Measurements from ENCODE around the gene WFDC8. TPM values are rescaled to one million over a fixed set of nuclear protein-coding genes. Genes with fewer than 3 reads are reported as not detected.

WFDC8 gene
- total and polyA plus RNA-seq, 2 donors (not counting 1 experiment from before 2014, with no cell fraction given): not detected

- no peak overlapping the region for H3K4me3 ChIP-seq (replicated peaks in 1 of 4; ENCODE audit: control extremely low read depth in 1 of 4, insufficient read depth in 1 of 4, low read depth in 3 of 4, low read length in 4 of 4)
- no peaks in the 10 kb centered on the region for H3K4me1 ChIP-seq (ENCODE audit: control insufficient read depth, extremely low read depth, insufficient read depth, low read length)
- TF ChIP-seq CTCF (conservative IDR thresholded peaks at IDR 0.05 in 1 of 2, IDR thresholded peaks at IDR 0.05 in 1 of 2; ENCODE audit: low read depth in 1 of 2, low read length in 2 of 2) (no peak), EZH2 (IDR thresholded peaks at IDR 0.05; ENCODE audit: low read length, missing control alignments) (no peak)
- H3K9me3 ChIP-seq (ENCODE audit: control insufficient read depth, insufficient read depth, low read depth, low read length): no peaks in the 10 kb centered on the region
- H3K79me2 ChIP-seq (ENCODE audit: control insufficient read depth, insufficient read depth, low read length): no peaks in the 10 kb centered on the region
- no peaks in the 10 kb centered on the region for H3K27me3 ChIP-seq (ENCODE audit: control insufficient read depth, insufficient read depth, low read length)
- H3K36me3 ChIP-seq (ENCODE audit: control insufficient read depth, insufficient read depth, low read length): no peaks in the 10 kb centered on the region
- no peak overlapping the region for H2AFZ ChIP-seq (ENCODE audit: low read length)
- no peak for DNase-seq (ENCODE audit: low read depth in 2 of 2)
- H3K9ac ChIP-seq (ENCODE audit: insufficient read depth, low read length): no peak overlapping the region
- no peaks in the 10 kb centered on the region for H4K20me1 ChIP-seq (ENCODE audit: control insufficient read depth, extremely low read depth, insufficient read depth, low read length)
- H3K27ac ChIP-seq (ENCODE audit: insufficient read depth, low read length): no peak overlapping the region
- no peak overlapping the region for H3K4me2 ChIP-seq (ENCODE audit: extremely low read depth, insufficient read depth, low read length)
Measured at GRCh38 chr20:45506398-45506797, 72.7 kb downstream of the WFDC8 start.

- H4K20me1 ChIP-seq (ENCODE audit: control insufficient read depth, extremely low read depth, insufficient read depth, low read length): no peaks in the 10 kb centered on the region
- TF ChIP-seq EZH2 (IDR thresholded peaks at IDR 0.05; ENCODE audit: low read length, missing control alignments) (no peak), CTCF (conservative IDR thresholded peaks at IDR 0.05 in 1 of 2, IDR thresholded peaks at IDR 0.05 in 1 of 2; ENCODE audit: low read depth in 1 of 2, low read length in 2 of 2) (no peak)
- no peaks in the 10 kb centered on the region for H3K4me1 ChIP-seq (ENCODE audit: control insufficient read depth, extremely low read depth, insufficient read depth, low read length)
- H3K9me3 ChIP-seq (ENCODE audit: control insufficient read depth, insufficient read depth, low read depth, low read length): no peaks in the 10 kb centered on the region
- DNase-seq (ENCODE audit: low read depth in 2 of 2): no peak
- H3K4me2 ChIP-seq (ENCODE audit: extremely low read depth, insufficient read depth, low read length): no peak overlapping the region
- H3K79me2 ChIP-seq (ENCODE audit: control insufficient read depth, insufficient read depth, low read length): no peaks in the 10 kb centered on the region
- H3K9ac ChIP-seq (ENCODE audit: insufficient read depth, low read length): no peak overlapping the region
- no peak overlapping the region for H3K4me3 ChIP-seq (replicated peaks in 1 of 4; ENCODE audit: control extremely low read depth in 1 of 4, insufficient read depth in 1 of 4, low read depth in 3 of 4, low read length in 4 of 4)
- H3K36me3 ChIP-seq (ENCODE audit: control insufficient read depth, insufficient read depth, low read length): no peaks in the 10 kb centered on the region
- H3K27me3 ChIP-seq (ENCODE audit: control insufficient read depth, insufficient read depth, low read length): no peaks in the 10 kb centered on the region
- no peak overlapping the region for H2AFZ ChIP-seq (ENCODE audit: low read length)
- no peak overlapping the region for H3K27ac ChIP-seq (ENCODE audit: insufficient read depth, low read length)
Measured at GRCh38 chr20:45503403-45503802, 75.7 kb downstream of the WFDC8 start.

GRCh38 chr20:45502561-45502960 lies 76.5 kb downstream of the WFDC8 start:
- Histone ChIP-seq H3K9me3 (ENCODE audit: control insufficient read depth, insufficient read depth, low read depth, low read length) (no peaks in the 10 kb centered on the region), H3K4me3 (replicated peaks in 1 of 4; ENCODE audit: control extremely low read depth in 1 of 4, insufficient read depth in 1 of 4, low read depth in 3 of 4, low read length in 4 of 4) (no peak overlapping the region), H4K20me1 (ENCODE audit: control insufficient read depth, extremely low read depth, insufficient read depth, low read length) (no peaks in the 10 kb centered on the region), H3K79me2 (ENCODE audit: control insufficient read depth, insufficient read depth, low read length) (no peaks in the 10 kb centered on the region), H3K9ac (ENCODE audit: insufficient read depth, low read length) (no peak overlapping the region), H3K36me3 (ENCODE audit: control insufficient read depth, insufficient read depth, low read length) (no peaks in the 10 kb centered on the region), H3K4me1 (ENCODE audit: control insufficient read depth, extremely low read depth, insufficient read depth, low read length) (no peaks in the 10 kb centered on the region), H3K27ac (ENCODE audit: insufficient read depth, low read length) (no peak overlapping the region), H2AFZ (ENCODE audit: low read length) (no peak overlapping the region), H3K27me3 (ENCODE audit: control insufficient read depth, insufficient read depth, low read length) (no peaks in the 10 kb centered on the region), H3K4me2 (ENCODE audit: extremely low read depth, insufficient read depth, low read length) (no peak overlapping the region)
- TF ChIP-seq EZH2 (IDR thresholded peaks at IDR 0.05; ENCODE audit: low read length, missing control alignments) (no peak), CTCF (conservative IDR thresholded peaks at IDR 0.05 in 1 of 2, IDR thresholded peaks at IDR 0.05 in 1 of 2; ENCODE audit: low read depth in 1 of 2, low read length in 2 of 2) (no peak)
- DNase-seq (ENCODE audit: low read depth in 2 of 2): no peak

Other genes with a start within 250 kb of the WFDC8 start
- gene SDC4, start 230.9 kb downstream of the WFDC8 start, total RNA-seq: 142 and 175 TPM in 2 replicates
- gene SDC4, start 230.9 kb downstream of the WFDC8 start, polyA plus RNA-seq: 226 and 312 TPM in 2 replicates
- gene SYS1, start 216.1 kb downstream of the WFDC8 start, total RNA-seq: 20.0 and 20.5 TPM in 2 replicates
- 21.9 and 23.4 TPM in 2 replicates for gene SYS1, start 216.1 kb downstream of the WFDC8 start, polyA plus RNA-seq
- gene TP53TG5, start 201.0 kb downstream of the WFDC8 start, total RNA-seq: under 0.01 TPM in 1 of 2 replicates, not detected in the other
- 0.14 TPM in 1 of 2 replicates, not detected in the other for gene TP53TG5, start 201.0 kb downstream of the WFDC8 start, polyA plus RNA-seq
- gene DBNDD2, start 171.0 kb downstream of the WFDC8 start, total RNA-seq: 3.9 and 4.8 TPM in 2 replicates
- gene DBNDD2, start 171.0 kb downstream of the WFDC8 start, polyA plus RNA-seq: 28.1 and 51.8 TPM in 2 replicates
- gene PIGT, start 163.1 kb downstream of the WFDC8 start, total RNA-seq: 25.8 and 26.2 TPM in 2 replicates
- gene PIGT, start 163.1 kb downstream of the WFDC8 start, polyA plus RNA-seq: 53.9 and 70.0 TPM in 2 replicates
- gene WFDC2, start 109.5 kb downstream of the WFDC8 start, total RNA-seq: not detected in 2 replicates
- not detected in 2 replicates for gene WFDC2, start 109.5 kb downstream of the WFDC8 start, polyA plus RNA-seq
- not detected in 2 replicates for gene SPINT3, start 63.7 kb downstream of the WFDC8 start, total RNA-seq
- gene SPINT3, start 63.7 kb downstream of the WFDC8 start, polyA plus RNA-seq: not detected in 2 replicates
- gene WFDC6, start 39.8 kb downstream of the WFDC8 start, total RNA-seq: not detected in 2 replicates
- not detected in 2 replicates for gene WFDC6, start 39.8 kb downstream of the WFDC8 start, polyA plus RNA-seq
- not detected in 2 replicates for gene EPPIN, start 31.9 kb downstream of the WFDC8 start, total RNA-seq
- gene EPPIN, start 31.9 kb downstream of the WFDC8 start, polyA plus RNA-seq: not detected in 2 replicates
- not detected in 2 replicates for gene WFDC10A, start 50.5 kb upstream of the WFDC8 start, total RNA-seq
- not detected in 2 replicates for gene WFDC10A, start 50.5 kb upstream of the WFDC8 start, polyA plus RNA-seq
- not detected in 2 replicates for gene WFDC9, start 52.0 kb upstream of the WFDC8 start, total RNA-seq
- not detected in 2 replicates for gene WFDC9, start 52.0 kb upstream of the WFDC8 start, polyA plus RNA-seq
- gene WFDC11, start 91.0 kb upstream of the WFDC8 start, total RNA-seq: not detected in 2 replicates
- not detected in 2 replicates for gene WFDC11, start 91.0 kb upstream of the WFDC8 start, polyA plus RNA-seq
- gene WFDC13, start 122.8 kb upstream of the WFDC8 start, total RNA-seq: not detected in 2 replicates
- not detected in 2 replicates for gene WFDC13, start 122.8 kb upstream of the WFDC8 start, polyA plus RNA-seq
- not detected in 2 replicates for gene WFDC10B, start 125.7 kb upstream of the WFDC8 start, total RNA-seq
- gene WFDC10B, start 125.7 kb upstream of the WFDC8 start, polyA plus RNA-seq: 0.22 TPM in 1 of 2 replicates, not detected in the other
- gene SPINT4, start 143.1 kb upstream of the WFDC8 start, total RNA-seq: not detected in 2 replicates
- gene SPINT4, start 143.1 kb upstream of the WFDC8 start, polyA plus RNA-seq: not detected in 2 replicates
- 0.50 and 0.51 TPM in 2 replicates for gene WFDC3, start 212.6 kb upstream of the WFDC8 start, total RNA-seq
- 1.7 TPM in 1 of 2 replicates, not detected in the other for gene WFDC3, start 212.6 kb upstream of the WFDC8 start, polyA plus RNA-seq
- 14.7 and 15.9 TPM in 2 replicates for gene DNTTIP1, start 212.7 kb upstream of the WFDC8 start, total RNA-seq
- gene DNTTIP1, start 212.7 kb upstream of the WFDC8 start, polyA plus RNA-seq: 37.4 and 43.2 TPM in 2 replicates
- 1.0 and 12.9 TPM in 2 replicates for gene UBE2C, start 233.4 kb upstream of the WFDC8 start, total RNA-seq
- 23.7 and 104 TPM in 2 replicates for gene UBE2C, start 233.4 kb upstream of the WFDC8 start, polyA plus RNA-seq
- gene TNNC2, start 248.0 kb upstream of the WFDC8 start, total RNA-seq: 1.3 and 1.8 TPM in 2 replicates
- gene TNNC2, start 248.0 kb upstream of the WFDC8 start, polyA plus RNA-seq: 1.2 and 1.4 TPM in 2 replicates

All from fibroblast of lung (primary cell).